Transverse colon (tissue), 4 donors: Measurements from ENCODE around the gene RHOD. TPM values are rescaled to one million over a fixed set of nuclear protein-coding genes. Genes with fewer than 3 reads are reported as not detected.

Experiments used
- DNase-seq: peaks from one replicate; pipeline ENCODE4 v3.0.0-alpha.2; 2019
- H3K27ac ChIP-seq, 4 donors: fragments of 200-600 bp; sonication (generic); 2 replicates each; pipeline ENCODE4 v1.5.1; 2016 to 2018; ENCODE audit warnings: inconsistent platforms in 4 of 4
- H3K27me3 ChIP-seq: fragments of 200-600 bp; sonication (generic); 2 replicates; pipeline ENCODE4 v1.5.1; 2017; ENCODE audit warnings: inconsistent platforms
- H3K36me3 ChIP-seq, 4 donors: fragments of 200-600 bp; sonication (generic); 2 replicates each; pipeline ENCODE4 v1.5.1; 2017 to 2019; ENCODE audit warnings: inconsistent platforms in 4 of 4
- H3K4me1 ChIP-seq, 4 donors: fragments of 200-600 bp; sonication (generic); 2 replicates each; pipeline ENCODE4 v1.5.1; 2017 to 2020; ENCODE audit warnings: inconsistent platforms in 4 of 4
- H3K4me3 ChIP-seq, 4 donors: fragments of 200-600 bp; sonication (generic); 1 replicate in 1 of 4; 2 replicates in 3 of 4; pipeline versions ENCODE4 v1.5.1 to v1.6.1; 2017 to 2019; ENCODE audit warnings: inconsistent platforms in 4 of 4
- H3K9me3 ChIP-seq, 2 donors: fragments of 200-600 bp; sonication (generic); 2 replicates each; pipeline ENCODE4 v1.5.1; 2017 to 2019; ENCODE audit warnings: inconsistent platforms in 2 of 2
- EP300 ChIP-seq: sonication (generic); formaldehyde crosslinking; IDR thresholded peaks from one replicate; pipeline ENCODE4 v1.6.1; 2017; ENCODE audit warnings: antibody characterized with exemption, low read depth
- POLR2A ChIP-seq: fragments of 450-650 bp; IDR thresholded peaks from one replicate; pipeline ENCODE4 v1.6.1; 2016; ENCODE audit warnings: antibody characterized with exemption, mild to moderate bottlenecking, moderate library complexity
- POLR2AphosphoS5 ChIP-seq, 3 donors: sonication (generic); formaldehyde crosslinking; IDR thresholded peaks; one replicate each; pipeline ENCODE4 v1.6.1; 2016; ENCODE audit warnings: antibody characterized with exemption in 3 of 3
- WGBS, 2 donors: methylation state at CpG; one replicate each; pipeline ENCODE4 v1.1.5; 2018; ENCODE audit warnings: low coverage in 1 of 2; 5-methylcytosine and 5-hydroxymethylcytosine counted together
- in situ Hi-C, 4 donors: fragments of 200-750 bp; cut with MboI; loops; one replicate each; pipeline versions ENCODE4 v1.15.0 to v1.15.1; 2017; ENCODE audit warnings: low sequenced_read_pairs in 3 of 4, low pct_ligation_motif_present in 1 of 4, low pct_unique_long_range_greater_than_20kb in 1 of 4
- intact Hi-C: fragments of 100-400 bp; cut with DNase I; formaldehyde crosslinking; loops from one replicate; pipeline ENCODE4 v1.15.1; 2023; ENCODE audit warnings: low total_unique reads
- total RNA-seq, 4 donors: library from RNA; depleted of rRNA; stranded (reverse); fragments of >200 nt; gene quantifications; one replicate each; pipeline ENCODE4 v1.1.0, GENCODE V29; 2016
- TF ChIP-seq, protein P1 (sequence below), 5 experiments: fragments of 200-600 bp in 3 of 5; fragments of 450-650 bp in 2 of 5; sonication (generic) in 3 of 5; IDR thresholded peaks; 1 replicate in 2 of 5; 2 replicates in 3 of 5; pipeline ENCODE4 v1.5.1; 2016 to 2017; ENCODE audit warnings: antibody characterized with exemption in 5 of 5, inconsistent platforms in 3 of 5, mild to moderate bottlenecking in 2 of 5, moderate library complexity in 1 of 5

RHOD gene
- total RNA-seq, 4 donors from 2014 or later, result 1.2 to 54.6 (median 5.8) TPM

DNA sequence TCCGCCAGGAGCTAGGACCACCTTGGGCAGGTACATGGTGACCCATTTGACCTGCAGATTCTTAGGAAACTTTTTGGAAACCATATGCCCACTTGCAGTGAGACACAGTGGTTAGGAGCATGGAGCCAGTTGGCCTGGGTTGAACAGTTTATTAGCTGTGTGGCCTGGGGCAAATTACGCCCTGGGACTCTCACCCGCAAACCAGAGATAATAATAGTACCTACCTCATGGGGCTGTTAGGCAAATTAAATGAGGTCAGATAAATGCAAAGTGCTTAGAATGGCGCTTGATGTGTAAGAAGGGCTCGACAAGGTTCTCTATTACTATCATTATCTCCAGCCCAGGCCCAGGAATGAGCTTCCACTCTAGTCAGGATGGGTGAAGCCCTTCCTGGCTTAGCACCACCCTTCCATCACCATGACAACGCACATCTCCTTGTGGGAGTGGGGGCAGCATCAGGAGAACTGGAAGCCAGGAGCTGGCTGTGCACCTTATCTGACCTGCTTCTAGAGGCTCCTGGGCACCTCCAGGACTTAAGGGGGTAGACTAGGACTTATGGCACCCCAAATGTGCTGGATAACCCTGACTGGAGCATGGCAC, 28.6 kb upstream of the RHOD start:
- 77 to 81% methylated on average over 4 to 6 of the region's 6 CpGs for WGBS, 2 donors
- DNase-seq, result no peak
- TF ChIP-seq, protein P1, sequence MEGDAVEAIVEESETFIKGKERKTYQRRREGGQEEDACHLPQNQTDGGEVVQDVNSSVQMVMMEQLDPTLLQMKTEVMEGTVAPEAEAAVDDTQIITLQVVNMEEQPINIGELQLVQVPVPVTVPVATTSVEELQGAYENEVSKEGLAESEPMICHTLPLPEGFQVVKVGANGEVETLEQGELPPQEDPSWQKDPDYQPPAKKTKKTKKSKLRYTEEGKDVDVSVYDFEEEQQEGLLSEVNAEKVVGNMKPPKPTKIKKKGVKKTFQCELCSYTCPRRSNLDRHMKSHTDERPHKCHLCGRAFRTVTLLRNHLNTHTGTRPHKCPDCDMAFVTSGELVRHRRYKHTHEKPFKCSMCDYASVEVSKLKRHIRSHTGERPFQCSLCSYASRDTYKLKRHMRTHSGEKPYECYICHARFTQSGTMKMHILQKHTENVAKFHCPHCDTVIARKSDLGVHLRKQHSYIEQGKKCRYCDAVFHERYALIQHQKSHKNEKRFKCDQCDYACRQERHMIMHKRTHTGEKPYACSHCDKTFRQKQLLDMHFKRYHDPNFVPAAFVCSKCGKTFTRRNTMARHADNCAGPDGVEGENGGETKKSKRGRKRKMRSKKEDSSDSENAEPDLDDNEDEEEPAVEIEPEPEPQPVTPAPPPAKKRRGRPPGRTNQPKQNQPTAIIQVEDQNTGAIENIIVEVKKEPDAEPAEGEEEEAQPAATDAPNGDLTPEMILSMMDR (IDR thresholded peaks at IDR 0.05), result no peak
- TF ChIP-seq POLR2A, result no peak
- TF ChIP-seq POLR2AphosphoS5 (IDR thresholded peaks at IDR 0.05), result no peak
- TF ChIP-seq EP300, result no peak
- Histone ChIP-seq H3K9me3 (no peaks in the 10 kb centered on the region), H3K36me3 (no peaks in the 10 kb centered on the region), H3K4me1 (peaks cover 4 to 9% (median 7%) of the 10 kb centered on the region in 4 donors), H3K27me3 (peaks cover 28% of the 10 kb centered on the region), H3K27ac (no peak overlapping the region), H3K4me3 (no peak overlapping the region)
- intact Hi-C loops (no loop called here), in situ Hi-C loops (no loop called here)

DNA sequence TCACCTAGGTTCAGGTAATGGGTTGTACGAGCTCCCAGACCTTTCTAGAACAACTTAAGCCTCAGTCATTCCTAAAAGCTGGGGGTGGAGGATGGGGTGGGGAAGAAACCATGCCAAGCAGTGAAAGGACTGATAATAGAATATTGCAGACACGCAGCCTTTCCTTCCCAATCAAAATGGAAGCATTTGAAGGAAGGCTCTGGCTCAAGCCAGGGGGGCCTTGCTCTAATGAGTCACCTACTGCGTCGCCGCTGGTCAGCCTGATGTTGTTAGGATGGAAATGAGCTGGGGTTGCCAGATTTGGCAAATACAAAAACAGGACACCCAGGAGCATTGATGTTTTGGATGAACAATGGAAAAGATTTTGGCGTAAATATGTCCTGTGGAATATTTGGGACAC, 27.5 kb upstream of the RHOD start:
- no peak overlapping the region for H3K4me3 ChIP-seq
- H3K9me3 ChIP-seq, result no peaks in the 10 kb centered on the region
- in situ Hi-C loops (no loop called here), intact Hi-C loops (no loop called here)
- WGBS, 2 donors, result 75 to 82% methylated on average over 5 to 6 of the region's 6 CpGs
- H3K27me3 ChIP-seq, result peaks cover 18% of the 10 kb centered on the region
- DNase-seq, result no peak
- H3K4me1 ChIP-seq, result peaks cover 0 to 5% (median 0%) of the 10 kb centered on the region in 4 donors
- no peaks in the 10 kb centered on the region for H3K36me3 ChIP-seq
- no peak overlapping the region for H3K27ac ChIP-seq
- TF ChIP-seq, protein P1 (IDR thresholded peaks at IDR 0.05), result no peak
- TF ChIP-seq POLR2A (no peak), POLR2AphosphoS5 (IDR thresholded peaks at IDR 0.05) (no peak), EP300 (no peak)

DNA sequence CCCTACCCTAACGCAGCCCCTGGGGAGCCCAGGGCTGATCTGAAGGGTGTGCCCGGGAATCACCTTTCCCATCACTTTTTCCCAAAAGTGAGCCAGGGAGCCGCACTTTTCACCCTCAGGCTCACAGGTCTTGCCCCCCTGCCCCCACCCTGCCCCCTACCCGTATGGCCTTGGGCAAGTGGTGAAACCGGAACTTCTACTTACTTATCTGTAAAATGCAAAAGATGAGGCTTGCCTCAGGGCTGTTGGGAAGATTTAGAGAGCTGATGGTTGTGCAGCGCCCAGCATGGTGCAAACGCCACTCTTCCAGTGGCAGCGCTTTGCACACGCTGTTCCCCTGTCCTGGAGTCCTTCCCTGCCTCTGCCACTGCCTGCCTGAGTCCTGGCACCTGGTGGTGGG, 25.7 kb upstream of the RHOD start:
- Histone ChIP-seq H3K4me3 (no peak overlapping the region), H3K27me3 (peaks cover 11% of the 10 kb centered on the region), H3K9me3 (no peaks in the 10 kb centered on the region), H3K27ac (no peak overlapping the region), H3K36me3 (no peaks in the 10 kb centered on the region), H3K4me1 (peaks cover 0 to 5% (median 0%) of the 10 kb centered on the region in 4 donors)
- in situ Hi-C loops, result no loop called here
- intact Hi-C loops, result no loop called here
- no peak for DNase-seq
- WGBS, 2 donors, result 45% methylated on average over 9 of the region's 9 CpGs; no CpG with 5 or more reads in 1 of the 2 donors
- no peak for TF ChIP-seq POLR2AphosphoS5 (IDR thresholded peaks at IDR 0.05)
- TF ChIP-seq, protein P1 (IDR thresholded peaks at IDR 0.05), result no peak
- no peak for TF ChIP-seq EP300
- no peak for TF ChIP-seq POLR2A

- intact Hi-C loops (no loop called here), in situ Hi-C loops (no loop called here)
- no peaks in the 10 kb centered on the region for H3K36me3 ChIP-seq
- WGBS, 2 donors, result 73 to 90% methylated on average over 2 to 23 of the region's 23 CpGs
- H3K4me1 ChIP-seq, result peaks cover 0 to 5% (median 0%) of the 10 kb centered on the region in 4 donors
- no peak overlapping the region for H3K4me3 ChIP-seq
- H3K27me3 ChIP-seq, result peaks cover 11% of the 10 kb centered on the region
- TF ChIP-seq, protein P1 (IDR thresholded peaks at IDR 0.05), result no peak
- TF ChIP-seq POLR2A (no peak), POLR2AphosphoS5 (IDR thresholded peaks at IDR 0.05) (no peak), EP300 (no peak)
- DNase-seq, result no peak
- no peaks in the 10 kb centered on the region for H3K9me3 ChIP-seq
- H3K27ac ChIP-seq, result no peak overlapping the region
Observed at GRCh38 chr11:67031791-67032561, 24.7 kb upstream of the RHOD start.
